Activated B cell treated with CpG ODN at 0.5 μM for 24 hours (primary cell): ENCODE results near the gene PGBD2. TPM values are rescaled to one million over a fixed set of nuclear protein-coding genes. Genes with fewer than 3 reads are reported as not detected.

Source experiments
- ATAC-seq: fragments of 200-7000 bp; cut with Tn5 transposase; one replicate; pipeline ENCODE4 v1.10.0; 2021; ENCODE audit warnings: low read depth, mild to moderate bottlenecking, moderate library complexity
- CTCF ChIA-PET: fragments of 350-600 bp; sonication (Branson Sonifier 250); formaldehyde crosslinking; loops from one replicate; lab custom pipeline; 2021; ENCODE audit warnings: antibody characterized with exemption; lab: Charles Lee
- POLR2A ChIA-PET: fragments of 350-600 bp; sonication (Branson Sonifier 250); formaldehyde crosslinking; loops from one replicate; lab custom pipeline; 2021; ENCODE audit warnings: antibody characterized with exemption; lab: Charles Lee
- DNase-seq: peaks from one replicate; pipeline ENCODE4 v3.0.0; 2022
- H3K27ac Mint-ChIP-seq: one replicate; pipeline ENCODE4 v1.8.0; 2020; ENCODE audit warnings: mixed read lengths
- H3K27me3 Mint-ChIP-seq: one replicate; pipeline ENCODE4 v1.8.0; 2021; ENCODE audit warnings: mixed read lengths
- H3K36me3 Mint-ChIP-seq: one replicate; pipeline ENCODE4 v1.8.0; 2021; ENCODE audit warnings: low read depth, mixed read lengths
- H3K4me1 Mint-ChIP-seq: one replicate; pipeline ENCODE4 v1.8.0; 2021; ENCODE audit warnings: mixed read lengths
- H3K4me3 Mint-ChIP-seq: one replicate; pipeline ENCODE4 v1.8.0; 2020; ENCODE audit warnings: mild to moderate bottlenecking, mixed read lengths
- H3K9me3 Mint-ChIP-seq: one replicate; pipeline ENCODE4 v1.8.0; 2020; ENCODE audit warnings: mixed read lengths
- intact Hi-C: fragments of 100-400 bp; cut with micrococcal nuclease; formaldehyde crosslinking; loops from one replicate; pipeline ENCODE4 v1.15.1; 2024
- total RNA-seq: library from RNA; stranded (reverse); gene quantifications from 2 replicates; pipeline ENCODE4 v1.2.3, GENCODE V29; 2022
- TF ChIP-seq, protein P1 (sequence below): fragments of 200-600 bp; IDR thresholded peaks from one replicate; pipeline ENCODE4 v1.8.0; 2022; ENCODE audit warnings: antibody characterized with exemption, mild to moderate bottlenecking

PGBD2 gene
- 12.3 and 13.4 TPM in 2 replicates for total RNA-seq

- peaks cover 46% of the 10 kb centered on the region for H3K4me1 Mint-ChIP-seq
- POLR2A ChIA-PET, result interaction anchor here (0.7 to 2.5 kb wide), 6 partner anchors 32 to 80 kb away, joined by 3 to 27 read pairs (median 16); partner anchors contain the start of genes SH3BP5L, ZNF672 and ZNF692
- H3K9me3 Mint-ChIP-seq, result no peaks in the 10 kb centered on the region
- H3K36me3 Mint-ChIP-seq, result peaks cover 33% of the 10 kb centered on the region
- intact Hi-C loops, result loop anchor here (1.0 kb wide), 4 partner anchors 32 to 80 kb away; no protein-coding TSS in a partner anchor
- CTCF ChIA-PET, result interaction anchor here (0.9 to 1.0 kb wide), 3 partner anchors 47 to 80 kb away, joined by 3 read pairs; partner anchors contain the start of gene ZNF692
- DNase-seq (peak; percentile 95), ATAC-seq (peak; percentile 83)
- no peaks in the 10 kb centered on the region for H3K27me3 Mint-ChIP-seq
- peak within 1 kb of the TSS; percentile 99 for H3K27ac Mint-ChIP-seq
- TF ChIP-seq, protein P1, sequence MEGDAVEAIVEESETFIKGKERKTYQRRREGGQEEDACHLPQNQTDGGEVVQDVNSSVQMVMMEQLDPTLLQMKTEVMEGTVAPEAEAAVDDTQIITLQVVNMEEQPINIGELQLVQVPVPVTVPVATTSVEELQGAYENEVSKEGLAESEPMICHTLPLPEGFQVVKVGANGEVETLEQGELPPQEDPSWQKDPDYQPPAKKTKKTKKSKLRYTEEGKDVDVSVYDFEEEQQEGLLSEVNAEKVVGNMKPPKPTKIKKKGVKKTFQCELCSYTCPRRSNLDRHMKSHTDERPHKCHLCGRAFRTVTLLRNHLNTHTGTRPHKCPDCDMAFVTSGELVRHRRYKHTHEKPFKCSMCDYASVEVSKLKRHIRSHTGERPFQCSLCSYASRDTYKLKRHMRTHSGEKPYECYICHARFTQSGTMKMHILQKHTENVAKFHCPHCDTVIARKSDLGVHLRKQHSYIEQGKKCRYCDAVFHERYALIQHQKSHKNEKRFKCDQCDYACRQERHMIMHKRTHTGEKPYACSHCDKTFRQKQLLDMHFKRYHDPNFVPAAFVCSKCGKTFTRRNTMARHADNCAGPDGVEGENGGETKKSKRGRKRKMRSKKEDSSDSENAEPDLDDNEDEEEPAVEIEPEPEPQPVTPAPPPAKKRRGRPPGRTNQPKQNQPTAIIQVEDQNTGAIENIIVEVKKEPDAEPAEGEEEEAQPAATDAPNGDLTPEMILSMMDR, result no peak
- peak within 1 kb of the TSS; percentile 99 for H3K4me3 Mint-ChIP-seq
Measured at GRCh38 chr1:248906009-248906752, at the start of gene PGBD2. TSS of gene PGBD2 (plus strand) at chr1:248906235. CDS start at chr1:248913863, 7,628 bp downstream.

DNA sequence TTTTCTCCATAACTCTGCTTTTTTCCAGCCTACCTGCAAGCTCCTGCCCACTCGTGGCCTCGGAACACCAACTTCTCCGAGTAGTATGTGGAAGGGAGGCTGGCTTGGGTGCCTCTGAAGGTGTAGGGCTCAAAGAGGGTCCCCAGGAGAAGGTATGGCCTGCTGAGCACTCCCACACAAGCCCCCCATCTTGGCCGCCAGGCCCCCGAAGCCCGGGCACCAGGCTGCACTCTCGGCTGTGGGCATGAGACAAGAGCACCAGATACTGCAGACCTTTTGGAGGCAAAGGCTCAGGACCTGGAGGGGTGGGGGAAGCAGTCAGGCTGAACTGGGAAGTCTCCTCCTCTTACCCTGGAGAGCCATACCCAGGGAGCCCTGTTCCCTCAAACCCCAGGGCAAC, 48.8 kb upstream of the PGBD2 start:
- no peaks in the 10 kb centered on the region for H3K27me3 Mint-ChIP-seq
- TF ChIP-seq, protein P1, result no peak
- ATAC-seq, result no peak
- CTCF ChIA-PET, result interaction anchor here (3.2 kb wide), 1 partner anchor 20 kb away, joined by 12 read pairs; the partner anchor contains the start of gene ZNF672
- peaks cover 21% of the 10 kb centered on the region for H3K36me3 Mint-ChIP-seq
- H3K27ac Mint-ChIP-seq, result peak overlapping the region; percentile 32
- peaks cover 43% of the 10 kb centered on the region for H3K4me1 Mint-ChIP-seq
- no peak for DNase-seq
- intact Hi-C loops, result no loop called here
- H3K9me3 Mint-ChIP-seq, result no peaks in the 10 kb centered on the region
- H3K4me3 Mint-ChIP-seq, result peak overlapping the region; percentile 87
- POLR2A ChIA-PET, result interaction anchor here (1.4 to 3.2 kb wide), 3 partner anchors 19 to 49 kb away, joined by 3 to 27 read pairs (median 3); partner anchors contain the start of genes PGBD2, SH3BP5L and ZNF672

DNA sequence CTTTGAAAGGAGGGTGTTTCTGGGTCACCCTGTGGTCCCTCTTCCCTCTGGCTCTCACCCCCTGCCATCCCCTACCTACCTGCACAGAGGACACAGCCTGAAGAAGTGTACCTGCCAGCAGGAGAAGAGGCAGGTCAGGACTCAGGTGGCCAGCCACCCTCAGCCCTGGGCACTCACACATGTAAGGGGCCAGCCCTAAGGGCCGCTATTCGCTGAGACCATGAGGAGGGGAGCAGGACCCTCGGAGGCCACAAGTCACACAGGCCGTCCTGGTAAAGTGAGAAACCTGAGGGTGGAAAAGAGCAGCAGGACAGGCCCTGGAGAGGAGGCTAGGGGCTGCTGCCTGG, 48.3 kb upstream of the PGBD2 start:
- no peaks in the 10 kb centered on the region for H3K9me3 Mint-ChIP-seq
- peaks cover 48% of the 10 kb centered on the region for H3K4me1 Mint-ChIP-seq
- peak overlapping the region; percentile 87 for H3K4me3 Mint-ChIP-seq
- CTCF ChIA-PET, result interaction anchor here (0.8 to 3.2 kb wide), 8 partner anchors 16 to 53 kb away, joined by 3 to 31 read pairs (median 8); partner anchors contain the start of genes PGBD2, SH3BP5L and ZNF672
- H3K36me3 Mint-ChIP-seq, result peaks cover 21% of the 10 kb centered on the region
- H3K27ac Mint-ChIP-seq, result peak overlapping the region; percentile 32
- no peak for ATAC-seq
- TF ChIP-seq, protein P1, result no peak
- H3K27me3 Mint-ChIP-seq, result no peaks in the 10 kb centered on the region
- POLR2A ChIA-PET, result interaction anchor here (0.8 to 7.1 kb wide), 6 partner anchors 13 to 48 kb away, joined by 3 to 250 read pairs (median 36); partner anchors contain the start of genes PGBD2, SH3BP5L and ZNF672
- intact Hi-C loops, result loop anchor here (1.0 kb wide), 1 partner anchor 49 kb away; the partner anchor contains the start of gene PGBD2
- DNase-seq, result no peak

DNA sequence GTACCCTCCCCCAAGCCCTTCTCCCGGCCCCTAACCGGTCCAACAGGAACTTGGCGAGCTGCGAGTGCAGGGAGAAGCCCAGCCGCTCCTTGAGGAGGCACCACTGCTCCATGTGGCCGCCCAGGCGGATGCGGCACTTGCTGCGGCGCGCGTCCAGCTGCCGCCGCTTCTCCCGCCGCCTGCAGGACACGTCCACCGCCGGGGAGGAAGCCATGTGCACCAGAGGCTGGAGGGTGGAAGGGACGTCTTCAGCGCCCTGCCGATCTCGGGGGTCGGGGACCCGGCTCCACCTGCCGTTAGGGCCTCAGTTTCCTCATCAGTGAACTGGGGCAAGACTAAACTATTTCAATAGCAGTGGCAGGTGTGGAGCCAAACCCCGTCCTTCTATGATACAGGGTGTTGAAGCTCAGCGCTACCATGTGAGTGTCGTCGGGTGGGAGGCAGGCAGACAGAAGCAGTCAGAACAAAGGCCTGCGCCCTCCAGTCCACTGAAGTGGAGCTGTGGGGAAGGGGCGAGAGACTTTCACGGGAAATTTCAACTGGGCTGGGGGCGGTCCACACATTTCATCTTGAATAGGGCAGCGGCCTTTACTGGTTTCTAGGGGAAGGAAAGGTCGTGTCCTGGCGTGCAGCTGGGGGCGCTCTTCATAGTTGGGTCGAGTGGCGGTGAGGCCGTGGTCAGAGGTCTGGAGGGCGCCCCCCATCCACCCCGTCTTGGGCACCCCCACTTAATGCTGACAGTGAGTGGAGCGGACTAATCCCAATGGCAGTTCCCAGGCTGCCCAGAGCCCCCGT, 47.7 kb upstream of the PGBD2 start:
- Mint-ChIP-seq H3K27me3 (no peaks in the 10 kb centered on the region), H3K27ac (peak overlapping the region; percentile 97), H3K4me1 (peaks cover 52% of the 10 kb centered on the region), H3K36me3 (peaks cover 21% of the 10 kb centered on the region), H3K4me3 (peak overlapping the region; percentile 87), H3K9me3 (no peaks in the 10 kb centered on the region)
- ATAC-seq, result peak; percentile 55
- DNase-seq, result no peak
- ChIA-PET POLR2A (interaction anchor here (0.8 to 7.1 kb wide), 9 partner anchors 8 to 56 kb away, joined by 3 to 250 read pairs (median 19); partner anchors contain the start of genes PGBD2, SH3BP5L and ZNF672), CTCF (interaction anchor here (0.8 to 3.2 kb wide), 10 partner anchors 16 to 53 kb away, joined by 3 to 31 read pairs (median 4); partner anchors contain the start of genes PGBD2, SH3BP5L and ZNF672)
- TF ChIP-seq, protein P1, result no peak
- intact Hi-C loops, result loop anchor here (1.0 kb wide), 1 partner anchor 48 kb away; the partner anchor contains the start of gene PGBD2
